CD14-positive monocyte (primary cell): ENCODE results near the gene CELF2. TPM values are rescaled to one million over a fixed set of nuclear protein-coding genes. Genes with fewer than 3 reads are reported as not detected.

Experiments
- DNase-seq, 3 donors: peaks; one replicate each; pipeline ENCODE4 v3.0.0-alpha.2; 2011 to 2022
- H2AFZ ChIP-seq: 2 replicates; pipeline ENCODE4 v1.6.0; 2012; ENCODE audit warnings: mild to moderate bottlenecking, low read depth, low read length, inconsistent platforms; ENCODE audit not compliant: insufficient read depth, poor library complexity, severe bottlenecking
- H3K27ac ChIP-seq, 2 donors: 1 replicate in 1 of 2; 2 replicates in 1 of 2; pipeline ENCODE4 v1.5.1; 2012 to 2013; ENCODE audit warnings: low read length in 2 of 2, control low read depth in 1 of 2, inconsistent platforms in 1 of 2, low read depth in 1 of 2, mild to moderate bottlenecking in 1 of 2
- H3K27me3 ChIP-seq, 2 donors: one replicate each; pipeline versions ENCODE4 v1.6.0 to v1.6.1; 2011 to 2013; ENCODE audit warnings: low read length in 2 of 2; ENCODE audit not compliant: control insufficient read depth in 2 of 2, insufficient read depth in 2 of 2
- H3K36me3 ChIP-seq, 2 donors: replicated peaks in 1 of 2; 1 replicate in 1 of 2; 2 replicates in 1 of 2; pipeline versions ENCODE4 v1.5.1 to v1.6.1; 2012 to 2013; ENCODE audit warnings: low read length in 2 of 2, control low read depth in 1 of 2, inconsistent platforms in 1 of 2, mild to moderate bottlenecking in 1 of 2; ENCODE audit not compliant: insufficient read depth in 2 of 2, control insufficient read depth in 1 of 2
- H3K4me1 ChIP-seq, 2 donors: 1 replicate in 1 of 2; 2 replicates in 1 of 2; pipeline versions ENCODE4 v1.5.1 to v1.6.1; 2012 to 2013; ENCODE audit warnings: low read length in 2 of 2, control low read depth in 1 of 2, inconsistent platforms in 1 of 2, mild to moderate bottlenecking in 1 of 2, moderate library complexity in 1 of 2; ENCODE audit not compliant: insufficient read depth in 2 of 2, control insufficient read depth in 1 of 2
- H3K4me2 ChIP-seq: replicated peaks from 2 replicates; pipeline ENCODE3; 2012; ENCODE audit warnings: low read length, moderate library complexity, mild to moderate bottlenecking; ENCODE audit not compliant: poor library complexity, severe bottlenecking; ENCODE audit errors: extremely low read depth
- H3K4me3 ChIP-seq, 3 experiments: fragments of 200-600 bp in 1 of 3; sonication (generic) in 1 of 3; replicated peaks in 1 of 3; 1 replicate in 2 of 3; 2 replicates in 1 of 3; pipeline ENCODE4 v1.5.1; 2011 to 2013; ENCODE audit warnings: low read length in 3 of 3, mild to moderate bottlenecking in 3 of 3, control low read depth in 2 of 3, low read depth in 2 of 3, inconsistent platforms in 1 of 3, moderate library complexity in 1 of 3
- H3K79me2 ChIP-seq: 2 replicates; pipeline ENCODE4 v1.6.0; 2012; ENCODE audit warnings: mild to moderate bottlenecking, control low read depth, inconsistent platforms, low read length, moderate library complexity; ENCODE audit not compliant: insufficient read depth
- H3K9ac ChIP-seq: 2 replicates; pipeline ENCODE4 v1.6.0; 2017; ENCODE audit warnings: low read length, mild to moderate bottlenecking; ENCODE audit not compliant: insufficient read depth, poor library complexity, severe bottlenecking
- H3K9me3 ChIP-seq, 2 donors: replicated peaks in 1 of 2; 1 replicate in 1 of 2; 2 replicates in 1 of 2; pipeline versions ENCODE4 v1.5.1 to v1.6.1; 2012 to 2013; ENCODE audit warnings: low read length in 2 of 2, control low read depth in 1 of 2; ENCODE audit not compliant: control insufficient read depth in 1 of 2, insufficient read depth in 1 of 2
- H4K20me1 ChIP-seq: 2 replicates; pipeline ENCODE4 v1.6.0; 2012; ENCODE audit warnings: mild to moderate bottlenecking, low read length, control low read depth, moderate library complexity; ENCODE audit not compliant: insufficient read depth
- H3K27ac Mint-ChIP-seq, 7 donors: one replicate each; pipeline ENCODE4 v1.8.0; 2020; ENCODE audit warnings: mild to moderate bottlenecking in 7 of 7, mixed read lengths in 7 of 7, moderate library complexity in 6 of 7, inconsistent platforms in 2 of 7
- H3K27me3 Mint-ChIP-seq, 3 donors: one replicate each; pipeline ENCODE4 v1.8.0; 2021 to 2022; ENCODE audit warnings: low read depth in 3 of 3, mild to moderate bottlenecking in 3 of 3, mixed read lengths in 3 of 3, moderate library complexity in 3 of 3, inconsistent platforms in 1 of 3
- H3K36me3 Mint-ChIP-seq, 2 donors: one replicate each; pipeline ENCODE4 v1.8.0; 2020; ENCODE audit warnings: mixed read lengths in 2 of 2, inconsistent platforms in 1 of 2, mild to moderate bottlenecking in 1 of 2
- H3K4me1 Mint-ChIP-seq: one replicate; pipeline ENCODE4 v1.8.0; 2020; ENCODE audit warnings: mild to moderate bottlenecking, mixed read lengths
- H3K4me3 Mint-ChIP-seq, 2 donors: one replicate each; pipeline ENCODE4 v1.8.0; 2020; ENCODE audit warnings: mild to moderate bottlenecking in 2 of 2, mixed read lengths in 2 of 2, moderate library complexity in 1 of 2
- H3K9me3 Mint-ChIP-seq, 7 donors: one replicate each; pipeline ENCODE4 v1.8.0; 2020 to 2022; ENCODE audit warnings: mixed read lengths in 7 of 7, mild to moderate bottlenecking in 6 of 7, moderate library complexity in 6 of 7, inconsistent platforms in 2 of 7
- WGBS: methylation state at CpG from one replicate; pipeline ENCODE4 v1.1.5; 2013; ENCODE audit warnings: missing lambda C conversion rate; ENCODE audit not compliant: insufficient coverage; 5-methylcytosine and 5-hydroxymethylcytosine counted together
- intact Hi-C, 2 donors: fragments of 100-400 bp; cut with micrococcal nuclease; formaldehyde crosslinking; loops; one replicate each; pipeline versions ENCODE4 v1.15.0 to v1.15.1; 2023
- polyA plus RNA-seq, 3 donors: library from polyadenylated mRNA; depleted of rRNA in 1 of 3; unstranded in 2 of 3; stranded (reverse) in 1 of 3; fragments of 300-500 nt in 2 of 3; fragments of >200 nt in 1 of 3; fragmentation: Illumina TruSeq in 2 of 3; gene quantifications; 1 replicate in 2 of 3; 2 replicates in 1 of 3; pipeline ENCODE4 v1.2.3, GENCODE V29; 2012 to 2021
- TF ChIP-seq, protein P1 (sequence below): fragments of 200-600 bp; IDR thresholded peaks from one replicate; pipeline ENCODE4 v1.8.0; 2022; ENCODE audit warnings: antibody characterized with exemption, mild to moderate bottlenecking

Gene CELF2
- polyA plus RNA-seq, 3 donors: 53.5 to 93.3 (median 80.5) TPM

DNA sequence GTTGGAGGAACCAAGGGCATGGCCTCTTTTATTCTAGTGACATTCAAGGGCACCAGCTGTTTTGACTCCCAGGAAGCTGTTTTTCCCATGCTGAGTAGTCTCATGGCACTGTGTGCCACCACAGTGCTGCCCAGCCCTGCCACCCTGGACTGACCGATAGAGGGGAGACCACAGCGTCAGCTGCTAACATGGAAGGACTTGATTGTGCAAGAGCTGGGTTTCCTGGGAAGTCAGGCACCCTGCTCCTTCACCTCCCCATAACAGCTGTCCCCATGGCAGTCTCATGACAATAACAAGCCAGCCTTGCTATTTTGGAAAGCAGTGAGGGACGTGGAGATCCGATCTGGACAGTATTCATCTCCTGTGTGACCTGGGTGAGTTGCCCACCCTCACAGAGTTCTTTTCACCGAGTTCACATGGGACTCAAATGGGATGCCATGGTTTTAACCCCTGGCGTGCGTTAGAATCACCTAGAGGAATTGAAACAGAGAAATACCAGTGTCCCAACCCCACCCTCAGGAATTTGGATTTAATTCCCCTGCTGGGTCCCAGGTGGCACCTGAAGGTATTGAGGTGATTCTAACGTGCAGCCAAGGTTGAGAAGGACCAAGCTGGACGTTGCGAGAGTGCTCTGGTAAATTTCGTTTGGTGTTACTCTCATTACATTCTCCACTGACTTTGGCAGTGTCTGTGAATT, 174.8 kb downstream of the CELF2 start:
- H3K36me3 ChIP-seq: peaks cover 29 to 79% of the 10 kb centered on the region in 2 donors
- peaks cover 66 to 78% of the 10 kb centered on the region in 2 donors for H3K36me3 Mint-ChIP-seq
- WGBS: 58% methylated on average over 3 of the region's 11 CpGs
- peak in 1 of 3 donors; percentile 40 for DNase-seq
- no peak overlapping the region for H3K4me3 Mint-ChIP-seq
- peaks cover 50 to 69% of the 10 kb centered on the region in 2 donors for H3K4me1 ChIP-seq
- H3K27ac ChIP-seq: peak overlapping the region; percentile 24 to 73
- intact Hi-C loops: no loop called here
- peaks cover 82% of the 10 kb centered on the region for H3K4me1 Mint-ChIP-seq
- H3K4me2 ChIP-seq: no peak overlapping the region
- H3K9ac ChIP-seq: no peak overlapping the region
- H3K79me2 ChIP-seq: peaks cover 98% of the 10 kb centered on the region
- H3K4me3 ChIP-seq: no peak overlapping the region
- TF ChIP-seq, protein P1, sequence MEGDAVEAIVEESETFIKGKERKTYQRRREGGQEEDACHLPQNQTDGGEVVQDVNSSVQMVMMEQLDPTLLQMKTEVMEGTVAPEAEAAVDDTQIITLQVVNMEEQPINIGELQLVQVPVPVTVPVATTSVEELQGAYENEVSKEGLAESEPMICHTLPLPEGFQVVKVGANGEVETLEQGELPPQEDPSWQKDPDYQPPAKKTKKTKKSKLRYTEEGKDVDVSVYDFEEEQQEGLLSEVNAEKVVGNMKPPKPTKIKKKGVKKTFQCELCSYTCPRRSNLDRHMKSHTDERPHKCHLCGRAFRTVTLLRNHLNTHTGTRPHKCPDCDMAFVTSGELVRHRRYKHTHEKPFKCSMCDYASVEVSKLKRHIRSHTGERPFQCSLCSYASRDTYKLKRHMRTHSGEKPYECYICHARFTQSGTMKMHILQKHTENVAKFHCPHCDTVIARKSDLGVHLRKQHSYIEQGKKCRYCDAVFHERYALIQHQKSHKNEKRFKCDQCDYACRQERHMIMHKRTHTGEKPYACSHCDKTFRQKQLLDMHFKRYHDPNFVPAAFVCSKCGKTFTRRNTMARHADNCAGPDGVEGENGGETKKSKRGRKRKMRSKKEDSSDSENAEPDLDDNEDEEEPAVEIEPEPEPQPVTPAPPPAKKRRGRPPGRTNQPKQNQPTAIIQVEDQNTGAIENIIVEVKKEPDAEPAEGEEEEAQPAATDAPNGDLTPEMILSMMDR: no peak
- peak overlapping the region; percentile 54 to 90 (median 75) for H3K27ac Mint-ChIP-seq
- peaks cover 100% of the 10 kb centered on the region for H4K20me1 ChIP-seq
- no peak overlapping the region for H2AFZ ChIP-seq
- peaks cover 0 to 2% (median 0%) of the 10 kb centered on the region in 3 donors for H3K27me3 Mint-ChIP-seq
- no peaks in the 10 kb centered on the region for H3K27me3 ChIP-seq
- no peaks in the 10 kb centered on the region for H3K9me3 Mint-ChIP-seq
- no peaks in the 10 kb centered on the region for H3K9me3 ChIP-seq

DNA sequence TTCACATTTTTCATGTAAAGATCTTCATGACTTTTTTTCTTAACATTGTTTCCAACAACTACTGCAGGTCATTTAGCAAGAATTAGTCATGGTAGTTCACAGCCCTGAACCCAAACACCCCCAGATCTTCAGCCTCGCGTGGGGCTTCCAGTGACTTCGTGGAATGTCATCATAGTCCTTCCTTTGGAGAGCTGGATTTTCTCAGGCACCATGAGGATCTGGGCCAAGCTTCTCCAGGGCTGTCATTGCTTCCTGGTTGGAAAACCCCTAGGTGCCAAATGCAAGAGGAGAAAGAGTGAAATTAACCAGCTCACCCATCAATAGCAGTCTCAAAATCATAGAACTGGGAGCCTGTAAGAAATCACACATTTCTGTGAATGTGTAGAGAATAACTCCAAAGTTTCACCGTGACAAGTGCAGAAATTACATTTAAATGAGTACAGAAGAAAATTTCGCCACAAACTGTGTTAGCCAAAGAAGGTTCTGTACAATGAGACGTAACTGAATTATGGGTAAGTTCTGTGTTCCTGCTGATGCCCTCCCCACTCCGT, 175.4 kb downstream of the CELF2 start:
- H3K4me3 Mint-ChIP-seq: no peak overlapping the region
- Histone ChIP-seq H3K4me3 (no peak overlapping the region), H3K27me3 (no peaks in the 10 kb centered on the region), H3K9me3 (no peaks in the 10 kb centered on the region), H3K36me3 (peaks cover 29 to 75% of the 10 kb centered on the region in 2 donors), H3K4me1 (peaks cover 56 to 75% of the 10 kb centered on the region in 2 donors), H2AFZ (no peak overlapping the region), H3K27ac (peak overlapping the region; percentile 18 to 73), H3K9ac (no peak overlapping the region), H3K4me2 (no peak overlapping the region), H4K20me1 (peaks cover 100% of the 10 kb centered on the region), H3K79me2 (peaks cover 98% of the 10 kb centered on the region)
- H3K27ac Mint-ChIP-seq: peak overlapping the region in 6 of 7 donors; percentile 12 to 90 (median 82)
- H3K9me3 Mint-ChIP-seq: no peaks in the 10 kb centered on the region
- 70% methylated on average over 5 of the region's 7 CpGs for WGBS
- H3K36me3 Mint-ChIP-seq: peaks cover 61 to 73% of the 10 kb centered on the region in 2 donors
- peaks cover 0 to 2% (median 0%) of the 10 kb centered on the region in 3 donors for H3K27me3 Mint-ChIP-seq
- intact Hi-C loops: no loop called here
- no peak for DNase-seq
- peaks cover 87% of the 10 kb centered on the region for H3K4me1 Mint-ChIP-seq
- TF ChIP-seq, protein P1: no peak
